ENCODE results near the gene WSB2.

DNA sequence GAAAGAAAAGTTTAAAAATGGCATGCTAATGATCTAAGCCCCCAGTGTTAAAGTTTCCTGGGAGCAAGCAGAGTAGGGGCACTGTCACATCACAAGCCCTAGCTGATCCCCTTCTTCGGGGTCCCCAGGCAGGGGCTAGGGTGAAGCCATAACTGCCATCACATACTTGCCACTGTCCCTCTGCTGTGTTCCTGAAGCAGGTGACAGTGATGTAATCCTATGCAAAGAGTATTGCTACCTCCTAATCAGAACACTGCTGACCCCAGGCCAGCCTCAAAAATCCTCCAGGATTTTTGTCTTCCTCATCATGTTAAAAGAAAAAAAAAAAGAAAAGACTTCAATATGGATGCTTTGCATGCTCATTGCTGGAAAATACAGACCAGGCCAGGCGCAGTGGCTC, 45.7 kb downstream of the WSB2 start:
- TF ChIP-seq POLR2AphosphoS5 (IDR thresholded peaks at IDR 0.05; ENCODE audit: low read depth, low read length) (no peak), SIN3A (IDR thresholded peaks at IDR 0.05; ENCODE audit: borderline replicate concordance, insufficient read depth, low read length) (no peak), REST (IDR thresholded peaks at IDR 0.05; ENCODE audit: insufficient read depth in 1 of 2, low read depth in 2 of 2, low read length in 2 of 2) (no peak)
